HG03159 (cell line): ENCODE measurements around the gene SOST.

Experiments used
- ATAC-seq: cut with Tn5 transposase; IDR thresholded peaks from one replicate; pipeline ENCODE4 v1.9.1; 2021; ENCODE audit warnings: mild to moderate bottlenecking, moderate library complexity; ENCODE audit not compliant: unreplicated experiment

Gene SOST

GRCh38 chr17:43745541-43745940, 13.1 kb downstream of the SOST start:
- ATAC-seq: no peak

GRCh38 chr17:43741636-43742035, 17.0 kb downstream of the SOST start:
- no peak for ATAC-seq

- no peak for ATAC-seq
These were observed 18.1 kb downstream of the SOST start for GRCh38 chr17:43740541-43740940.

GRCh38 chr17:43737722-43738121, 20.9 kb downstream of the SOST start:
- no peak for ATAC-seq

GRCh38 chr17:43736389-43736788, 22.2 kb downstream of the SOST start:
- no peak for ATAC-seq

GRCh38 chr17:43734376-43734775, 24.2 kb downstream of the SOST start:
- ATAC-seq: no peak

- ATAC-seq: no peak
These were observed 24.6 kb downstream of the SOST start for GRCh38 chr17:43733956-43734355.

- ATAC-seq: no peak
These were observed 25.6 kb downstream of the SOST start for GRCh38 chr17:43732958-43733357.

GRCh38 chr17:43728081-43728480, 30.5 kb downstream of the SOST start:
- no peak for ATAC-seq

GRCh38 chr17:43723697-43724359, 34.8 kb downstream of the SOST start:
- no peak for ATAC-seq

- no peak for ATAC-seq
These were observed 35.5 kb downstream of the SOST start for GRCh38 chr17:43722870-43723665.

GRCh38 chr17:43722269-43722619, 36.3 kb downstream of the SOST start:
- ATAC-seq: no peak

- ATAC-seq: no peak
These were observed 36.9 kb downstream of the SOST start for GRCh38 chr17:43721537-43722268.

- peak; percentile 63 for ATAC-seq
These were observed 38.1 kb downstream of the SOST start for GRCh38 chr17:43720311-43721060.

- no peak for ATAC-seq
These were observed 39.0 kb downstream of the SOST start for GRCh38 chr17:43719578-43719977.

GRCh38 chr17:43718544-43718943, 40.0 kb downstream of the SOST start:
- no peak for ATAC-seq

- ATAC-seq: no peak
These were observed 40.7 kb downstream of the SOST start for GRCh38 chr17:43717913-43718312.

- no peak for ATAC-seq
These were observed 44.0 kb downstream of the SOST start for GRCh38 chr17:43714465-43715149.

GRCh38 chr17:43713494-43714162, 45.0 kb downstream of the SOST start:
- ATAC-seq: no peak

- ATAC-seq: no peak
These were observed 46.2 kb downstream of the SOST start for GRCh38 chr17:43712397-43712796.
